Keratinocyte (primary cell): ENCODE data around the gene TFCP2L1. TPM values are rescaled to one million over a fixed set of nuclear protein-coding genes. Genes with fewer than 3 reads are reported as not detected.

Experiments used
- DNase-seq: peaks from one replicate; pipeline ENCODE4 v3.0.0-alpha.2; 2011; ENCODE audit warnings: low read depth, missing footprints, low spot score
- FAIRE-seq: peaks from 2 replicates; lab custom pipeline; 2011; peaks lifted over from hg19 to GRCh38; lab: Jason Lieb, UNC
- H2AFZ ChIP-seq: 2 replicates; pipeline ENCODE4 v1.6.0; 2012; ENCODE audit warnings: low read length, control low read depth, inconsistent platforms; ENCODE audit not compliant: control insufficient read depth
- H3K27ac ChIP-seq: 2 replicates; pipeline ENCODE4 v1.5.1; 2011; ENCODE audit warnings: low read length; ENCODE audit not compliant: control insufficient read depth, insufficient read depth
- H3K27me3 ChIP-seq: 3 replicates; pipeline ENCODE4 v1.6.0; 2011; ENCODE audit warnings: low read length; ENCODE audit not compliant: control insufficient read depth, insufficient read depth; ENCODE audit errors: extremely low read depth
- H3K36me3 ChIP-seq, 2 experiments: 2 replicates in 1 of 2; 3 replicates in 1 of 2; pipeline ENCODE4 v1.5.1; 2011; ENCODE audit warnings: low read length in 2 of 2, mild to moderate bottlenecking in 1 of 2; ENCODE audit not compliant: control insufficient read depth in 2 of 2, insufficient read depth in 2 of 2; ENCODE audit errors: extremely low read depth in 1 of 2
- H3K4me1 ChIP-seq: 3 replicates; pipeline ENCODE4 v1.5.1; 2011; ENCODE audit warnings: low read length; ENCODE audit not compliant: control insufficient read depth, insufficient read depth; ENCODE audit errors: extremely low read depth
- H3K4me2 ChIP-seq: 3 replicates; pipeline ENCODE4 v1.6.0; 2011; ENCODE audit warnings: low read depth, low read length; ENCODE audit not compliant: control insufficient read depth, insufficient read depth; ENCODE audit errors: extremely low read depth
- H3K4me3 ChIP-seq, 3 experiments: fragments of 200-600 bp in 1 of 3; sonication (generic) in 1 of 3; 2 replicates in 2 of 3; 3 replicates in 1 of 3; pipeline ENCODE4 v1.5.1; 2011 to 2016; ENCODE audit warnings: low read length in 3 of 3, mild to moderate bottlenecking in 3 of 3, control low read depth in 2 of 3, inconsistent platforms in 1 of 3, low read depth in 1 of 3, mixed read lengths in 1 of 3, mixed run types in 1 of 3, moderate library complexity in 1 of 3; ENCODE audit not compliant: control insufficient read depth in 2 of 3, insufficient read depth in 2 of 3; ENCODE audit errors: extremely low read depth in 1 of 3
- H3K79me2 ChIP-seq: 2 replicates; pipeline ENCODE4 v1.6.0; 2012; ENCODE audit warnings: low read length; ENCODE audit not compliant: control insufficient read depth, insufficient read depth
- H3K9ac ChIP-seq: 3 replicates; pipeline ENCODE4 v1.6.0; 2011; ENCODE audit warnings: low read length; ENCODE audit not compliant: control insufficient read depth, insufficient read depth; ENCODE audit errors: extremely low read depth
- H3K9me1 ChIP-seq: 3 replicates; pipeline ENCODE4 v1.6.0; 2011; ENCODE audit warnings: low read length; ENCODE audit not compliant: control insufficient read depth, insufficient read depth; ENCODE audit errors: extremely low read depth
- H3K9me3 ChIP-seq: 2 replicates; pipeline ENCODE4 v1.5.1; 2012; ENCODE audit warnings: low read depth, low read length; ENCODE audit not compliant: control insufficient read depth
- H4K20me1 ChIP-seq: 3 replicates; pipeline ENCODE4 v1.6.0; 2011; ENCODE audit warnings: low read length; ENCODE audit not compliant: control insufficient read depth, insufficient read depth; ENCODE audit errors: extremely low read depth
- CTCF ChIP-seq, 3 experiments: IDR thresholded peaks in 1 of 3; conservative IDR thresholded peaks in 1 of 3; optimal IDR thresholded peaks in 1 of 3; 2 replicates in 2 of 3; 3 replicates in 1 of 3; pipeline versions ENCODE3 to v1.5.1; 2011; ENCODE audit warnings: low read length in 3 of 3, mild to moderate bottlenecking in 3 of 3, moderate library complexity in 2 of 3, control low read depth in 1 of 3, inconsistent platforms in 1 of 3; ENCODE audit not compliant: insufficient read depth in 2 of 3; ENCODE audit errors: extremely low read depth in 1 of 3
- EZH2 ChIP-seq: IDR thresholded peaks from one replicate; pipeline ENCODE4 v1.6.1; 2012; ENCODE audit warnings: inconsistent platforms, mild to moderate bottlenecking, low read length, moderate library complexity
- dilution Hi-C: fragments of 300-500 bp; cut with MboI; formaldehyde crosslinking; loops from one replicate; pipeline ENCODE4 v1.7.0; 2020; ENCODE audit warnings: low sequenced_read_pairs; ENCODE audit not compliant: extremely low pct_ligation_motif_present
- polyA plus RNA-seq, 5 experiments: library from polyadenylated mRNA; depleted of rRNA in 3 of 5; stranded (reverse) in 3 of 5; stranded (forward) in 1 of 5; unstranded in 1 of 5; fragments of >200 nt; gene quantifications; 1 replicate in 1 of 5; 2 replicates in 3 of 5; 3 replicates in 1 of 5; pipeline versions ENCODE4 v1.2.1 to v1.2.3, GENCODE V29; 2011 to 2012; ENCODE audit warnings: missing spikeins in 2 of 5, low read depth in 1 of 5, low replicate concordance in 1 of 5

TFCP2L1 gene
- polyA plus RNA-seq, 1 donor (not counting 4 experiments of a cell fraction or from before 2014, with no cell fraction given) = 29.4 TPM

GRCh38 chr2:121196849-121197155 is 88.2 kb downstream of the TFCP2L1 start:
- peak overlapping the region; percentile 91 for H3K27ac ChIP-seq

GRCh38 chr2:121196132-121196848 is 88.7 kb downstream of the TFCP2L1 start:
- no peaks in the 10 kb centered on the region for H3K9me3 ChIP-seq
- H3K9ac ChIP-seq = peak overlapping the region; percentile 75
- no peaks in the 10 kb centered on the region for H3K9me1 ChIP-seq
- TF ChIP-seq CTCF (optimal IDR thresholded peaks at IDR 0.05 in 1 of 3, IDR thresholded peaks at IDR 0.05 in 1 of 3, conservative IDR thresholded peaks at IDR 0.05 in 1 of 3; ENCODE audit: extremely low read depth in 1 of 3, insufficient read depth in 2 of 3, low read length in 3 of 3) = no peak
- no peak for TF ChIP-seq EZH2
- H3K27ac ChIP-seq = peak overlapping the region; percentile 91
- no peaks in the 10 kb centered on the region for H3K79me2 ChIP-seq
- FAIRE-seq (peak; percentile 91), DNase-seq (no peak)
- peak overlapping the region; percentile 66 for H3K4me2 ChIP-seq
- no peaks in the 10 kb centered on the region for H3K27me3 ChIP-seq
- peak overlapping the region; percentile 48 for H2AFZ ChIP-seq
- no peaks in the 10 kb centered on the region for H3K36me3 ChIP-seq
- dilution Hi-C loops = no loop called here
- H4K20me1 ChIP-seq = no peaks in the 10 kb centered on the region
- no peak overlapping the region for H3K4me3 ChIP-seq
- peaks cover 33% of the 10 kb centered on the region for H3K4me1 ChIP-seq

More at GRCh38 chr2:121196849-121197155, 88.2 kb downstream of the TFCP2L1 start:
- no peaks in the 10 kb centered on the region for H3K9me1 ChIP-seq
- H3K9ac ChIP-seq = peak overlapping the region; percentile 75
- FAIRE-seq (no peak), DNase-seq (no peak)
- no peak for TF ChIP-seq EZH2
- no peak for TF ChIP-seq CTCF (optimal IDR thresholded peaks at IDR 0.05 in 1 of 3, IDR thresholded peaks at IDR 0.05 in 1 of 3, conservative IDR thresholded peaks at IDR 0.05 in 1 of 3; ENCODE audit: extremely low read depth in 1 of 3, insufficient read depth in 2 of 3, low read length in 3 of 3)
- no peak overlapping the region for H3K4me3 ChIP-seq
- no peaks in the 10 kb centered on the region for H3K79me2 ChIP-seq
- no peaks in the 10 kb centered on the region for H3K9me3 ChIP-seq
- peaks cover 33% of the 10 kb centered on the region for H3K4me1 ChIP-seq
- H2AFZ ChIP-seq = peak overlapping the region; percentile 48
- dilution Hi-C loops = no loop called here
- no peaks in the 10 kb centered on the region for H3K27me3 ChIP-seq
- peak overlapping the region; percentile 66 for H3K4me2 ChIP-seq
- no peaks in the 10 kb centered on the region for H3K36me3 ChIP-seq
- no peaks in the 10 kb centered on the region for H4K20me1 ChIP-seq
